B cell (primary cell): ENCODE results near the gene LIPE. TPM values are rescaled to one million over a fixed set of nuclear protein-coding genes. Genes with fewer than 3 reads are reported as not detected.
A peak's percentile ranks its signal among the peaks of the same experiment; 100 is the strongest.

Experiments
- ATAC-seq: fragments of 200-7000 bp; cut with Tn5 transposase; one replicate; pipeline ENCODE4 v1.10.0; 2021; ENCODE audit warnings: low read depth, mild to moderate bottlenecking, moderate number of reproducible peaks, moderate library complexity
- CTCF ChIA-PET: fragments of 350-600 bp; sonication (Branson Sonifier 250); formaldehyde crosslinking; loops from one replicate; lab custom pipeline; 2021; ENCODE audit warnings: antibody characterized with exemption, inconsistent platforms; lab: Charles Lee
- POLR2A ChIA-PET: fragments of 350-600 bp; sonication (Branson Sonifier 250); formaldehyde crosslinking; loops from one replicate; lab custom pipeline; 2021; ENCODE audit warnings: antibody characterized with exemption; lab: Charles Lee
- DNase-seq: peaks from one replicate; pipeline ENCODE4 v3.0.0; 2013
- H2AFZ ChIP-seq: 2 replicates; pipeline ENCODE4 v1.6.1; 2012; ENCODE audit warnings: mild to moderate bottlenecking, low read depth, low read length; ENCODE audit not compliant: insufficient read depth, poor library complexity, severe bottlenecking
- H3K27ac ChIP-seq, 2 donors: 1 replicate in 1 of 2; 2 replicates in 1 of 2; pipeline ENCODE4 v1.5.1; 2012 to 2013; ENCODE audit warnings: low read length in 2 of 2, mild to moderate bottlenecking in 2 of 2, moderate library complexity in 1 of 2
- H3K27me3 ChIP-seq, 4 experiments: fragments of 200-600 bp in 1 of 4; sonication (generic) in 1 of 4; replicated peaks in 1 of 4; 1 replicate in 2 of 4; 2 replicates in 2 of 4; pipeline versions ENCODE4 v1.6.1 to v1.7.0; 2013 to 2016; ENCODE audit warnings: low read length in 3 of 4, mild to moderate bottlenecking in 2 of 4, mixed read lengths in 1 of 4, moderate library complexity in 1 of 4; ENCODE audit not compliant: insufficient read depth in 4 of 4, control insufficient read depth in 3 of 4; ENCODE audit errors: control extremely low read depth in 1 of 4
- H3K36me3 ChIP-seq, 2 experiments: replicated peaks in 1 of 2; 1 replicate in 1 of 2; 2 replicates in 1 of 2; pipeline versions ENCODE4 v1.6.1 to v1.7.1; 2013; ENCODE audit warnings: low read length in 1 of 2; ENCODE audit not compliant: insufficient read depth in 2 of 2, control insufficient read depth in 1 of 2; ENCODE audit errors: control extremely low read depth in 1 of 2, extremely low read depth in 1 of 2
- H3K4me1 ChIP-seq, 2 donors: fragments of 200-600 bp in 1 of 2; sonication (generic) in 1 of 2; 1 replicate in 1 of 2; 2 replicates in 1 of 2; pipeline versions ENCODE4 v1.5.1 to v1.6.1; 2013 to 2017; ENCODE audit warnings: low read length in 2 of 2; ENCODE audit not compliant: control insufficient read depth in 2 of 2, insufficient read depth in 2 of 2
- H3K4me2 ChIP-seq: replicated peaks from 2 replicates; pipeline ENCODE3; 2012; ENCODE audit warnings: mild to moderate bottlenecking, low read depth, low read length; ENCODE audit not compliant: poor library complexity, severe bottlenecking
- H3K4me3 ChIP-seq, 5 experiments: fragments of 200-600 bp in 1 of 5; sonication (generic) in 1 of 5; 1 replicate in 3 of 5; 2 replicates in 2 of 5; pipeline versions ENCODE4 v1.5.1 to v1.7.0; 2011 to 2016; ENCODE audit warnings: low read length in 4 of 5, mild to moderate bottlenecking in 4 of 5, low read depth in 2 of 5, control low read depth in 1 of 5, moderate library complexity in 1 of 5; ENCODE audit not compliant: insufficient read depth in 1 of 5; ENCODE audit errors: control extremely low read depth in 1 of 5, extremely low read depth in 1 of 5
- H3K79me2 ChIP-seq: fragments of 200-600 bp; sonication (generic); one replicate; pipeline ENCODE4 v1.6.0; 2016; ENCODE audit warnings: low read length; ENCODE audit not compliant: control insufficient read depth, insufficient read depth
- H3K9ac ChIP-seq: fragments of 200-600 bp; sonication (generic); 2 replicates; pipeline ENCODE4 v1.6.1; 2017; ENCODE audit warnings: mild to moderate bottlenecking, low read length, moderate library complexity
- H3K9me3 ChIP-seq, 3 donors: one replicate each; pipeline versions ENCODE4 v1.6.1 to v1.7.1; 2013; ENCODE audit warnings: low read length in 2 of 3; ENCODE audit not compliant: control insufficient read depth in 2 of 3, insufficient read depth in 1 of 3; ENCODE audit errors: control extremely low read depth in 1 of 3
- H4K20me1 ChIP-seq: 2 replicates; pipeline ENCODE4 v1.6.0; 2012; ENCODE audit warnings: mild to moderate bottlenecking, low read length; ENCODE audit not compliant: insufficient read depth, control insufficient read depth, poor library complexity, severe bottlenecking
- H3K27ac Mint-ChIP-seq: one replicate; pipeline ENCODE4 v1.8.0; 2021; ENCODE audit warnings: mixed read lengths
- H3K27me3 Mint-ChIP-seq: one replicate; pipeline ENCODE4 v1.8.0; 2021; ENCODE audit warnings: mixed read lengths
- H3K4me1 Mint-ChIP-seq: one replicate; pipeline ENCODE4 v1.8.0; 2021; ENCODE audit warnings: mixed read lengths
- H3K4me3 Mint-ChIP-seq: one replicate; pipeline ENCODE4 v1.8.0; 2021; ENCODE audit warnings: mixed read lengths
- H3K9me3 Mint-ChIP-seq: one replicate; pipeline ENCODE4 v1.8.0; 2022; ENCODE audit warnings: mixed read lengths; ENCODE audit not compliant: insufficient read depth
- CTCF ChIP-seq: fragments of 200-600 bp; IDR thresholded peaks from one replicate; pipeline ENCODE4 v1.8.0; 2022; ENCODE audit warnings: antibody characterized with exemption, mild to moderate bottlenecking
- EZH2 ChIP-seq: IDR thresholded peaks from 2 replicates; pipeline ENCODE4 v1.6.1; 2012; ENCODE audit warnings: borderline replicate concordance, low read depth, mild to moderate bottlenecking, moderate library complexity, low read length; ENCODE audit not compliant: insufficient read depth, poor library complexity, severe bottlenecking
- WGBS: methylation state at CpG from one replicate; pipeline ENCODE4 v1.1.5; 2013; ENCODE audit warnings: missing lambda C conversion rate; ENCODE audit not compliant: insufficient coverage; 5-methylcytosine and 5-hydroxymethylcytosine counted together
- intact Hi-C: fragments of 100-400 bp; cut with micrococcal nuclease; formaldehyde crosslinking; loops from one replicate; pipeline ENCODE4 v1.10.0; 2022
- polyA plus RNA-seq: library from polyadenylated mRNA; depleted of rRNA; stranded (reverse); fragments of >200 nt; gene quantifications from 2 replicates; pipeline ENCODE4 v1.2.3, GENCODE V29; 2012
- total RNA-seq, 2 donors: library from RNA; stranded (reverse); fragments of 120-200 nt in 1 of 2; gene quantifications; 1 replicate in 1 of 2; 2 replicates in 1 of 2; pipeline versions ENCODE4 v1.2.3 to v1.2.4, GENCODE V29; 2013 to 2022

Gene LIPE
- total and polyA plus RNA-seq, 2 donors (not counting 1 experiment from before 2014, with no cell fraction given), result 46.9 to 49.4 TPM

- Histone ChIP-seq H4K20me1 (no peaks in the 10 kb centered on the region), H2AFZ (no peak overlapping the region), H3K4me2 (no peak overlapping the region), H3K9me3 (no peaks in the 10 kb centered on the region), H3K36me3 (peaks cover 0 to 11% of the 10 kb centered on the region in 2 experiments), H3K79me2 (no peaks in the 10 kb centered on the region), H3K27ac (peak overlapping the region; percentile 12 to 59), H3K4me1 (peaks cover 0 to 16% of the 10 kb centered on the region in 2 donors), H3K4me3 (no peak overlapping the region), H3K9ac (no peak overlapping the region), H3K27me3 (no peaks in the 10 kb centered on the region)
- ATAC-seq, result no peak
- DNase-seq, result no peak
- Mint-ChIP-seq H3K27me3 (no peaks in the 10 kb centered on the region), H3K4me3 (no peak overlapping the region), H3K27ac (peak overlapping the region; percentile 59), H3K4me1 (peaks cover 3% of the 10 kb centered on the region), H3K9me3 (no peaks in the 10 kb centered on the region)
- intact Hi-C loops, result no loop called here
- TF ChIP-seq EZH2, result no peak
- TF ChIP-seq CTCF, result no peak
- POLR2A ChIA-PET, result no interaction called here
- CTCF ChIA-PET, result no interaction called here
- 97% methylated on average over 28 of the region's 29 CpGs for WGBS
Observed at GRCh38 chr19:42353341-42354015, 73.7 kb downstream of the LIPE start.

GRCh38 chr19:42352301-42353259 lies 74.6 kb downstream of the LIPE start:
- Histone ChIP-seq H3K79me2 (no peaks in the 10 kb centered on the region), H3K4me3 (no peak overlapping the region), H3K4me2 (no peak overlapping the region), H3K9me3 (no peaks in the 10 kb centered on the region), H3K36me3 (peaks cover 0 to 15% of the 10 kb centered on the region in 2 experiments), H4K20me1 (no peaks in the 10 kb centered on the region), H3K9ac (no peak overlapping the region), H2AFZ (no peak overlapping the region), H3K4me1 (peaks cover 0 to 16% of the 10 kb centered on the region in 2 donors), H3K27me3 (no peaks in the 10 kb centered on the region), H3K27ac (peak overlapping the region; percentile 12 to 59)
- WGBS, result 88% methylated on average over 27 of the region's 31 CpGs
- no peak for TF ChIP-seq EZH2
- no peak for TF ChIP-seq CTCF
- CTCF ChIA-PET, result no interaction called here
- POLR2A ChIA-PET, result no interaction called here
- peak; percentile 56 for ATAC-seq
- intact Hi-C loops, result no loop called here
- H3K27me3 Mint-ChIP-seq, result no peaks in the 10 kb centered on the region
- H3K4me1 Mint-ChIP-seq, result peaks cover 3% of the 10 kb centered on the region
- no peaks in the 10 kb centered on the region for H3K9me3 Mint-ChIP-seq
- peak overlapping the region; percentile 59 for H3K27ac Mint-ChIP-seq
- peak; percentile 59 for DNase-seq
- H3K4me3 Mint-ChIP-seq, result no peak overlapping the region
